Measurements from ENCODE around the gene HPCAL1.

HPCAL1 gene

GRCh38 chr2:10325278-10326145 is 22.8 kb downstream of the HPCAL1 start:
- no peak for DNase-seq

- DNase-seq: peak; percentile 79
Observed at GRCh38 chr2:10326151-10326616, 23.5 kb downstream of the HPCAL1 start.

GRCh38 chr2:10326707-10327594 is 24.2 kb downstream of the HPCAL1 start:
- DNase-seq: peak; percentile 94

GRCh38 chr2:10327896-10328669 is 25.4 kb downstream of the HPCAL1 start:
- DNase-seq: no peak

GRCh38 chr2:10328670-10329579 is 26.2 kb downstream of the HPCAL1 start:
- no peak for DNase-seq

GRCh38 chr2:10329580-10329879 is 26.8 kb downstream of the HPCAL1 start:
- DNase-seq: no peak

GRCh38 chr2:10329880-10330699 is 27.4 kb downstream of the HPCAL1 start:
- DNase-seq: no peak

- no peak for DNase-seq
Observed at GRCh38 chr2:10330700-10331026, 28.0 kb downstream of the HPCAL1 start.

GRCh38 chr2:10331027-10331701 is 28.5 kb downstream of the HPCAL1 start:
- DNase-seq: peak; percentile 78

GRCh38 chr2:10331702-10332401 is 29.1 kb downstream of the HPCAL1 start:
- DNase-seq: no peak

- DNase-seq: no peak
Observed at GRCh38 chr2:10332402-10333246, 29.9 kb downstream of the HPCAL1 start.

- peak; percentile 46 for DNase-seq
Observed at GRCh38 chr2:10333247-10333613, 30.5 kb downstream of the HPCAL1 start.

GRCh38 chr2:10333966-10334365 is 31.3 kb downstream of the HPCAL1 start:
- DNase-seq: no peak

GRCh38 chr2:10335046-10335840 is 32.5 kb downstream of the HPCAL1 start:
- DNase-seq: no peak

- DNase-seq: no peak
Observed at GRCh38 chr2:10336283-10336682, 33.6 kb downstream of the HPCAL1 start.

- DNase-seq: no peak
Observed at GRCh38 chr2:10337449-10338269, 35.0 kb downstream of the HPCAL1 start.

Measured in DMS 273 treated with DMSO at 0.1 percent for 48 hours (cell line).